ENCODE measurements around the gene CRYM. TPM values are rescaled to one million over a fixed set of nuclear protein-coding genes. Genes with fewer than 3 reads are reported as not detected.
"Not testable (repeated sequence)": the region's sequence is repeated elsewhere in the genome, so short reads cannot be mapped to it uniquely, and the experiment has no call there.

Gene CRYM
- total RNA-seq, 1 donor, result 7.8 TPM

- DNase-seq (ENCODE audit: low read depth in 2 of 3, low spot score in 2 of 3), result no peak
These were observed 27.8 kb downstream of the CRYM start for GRCh38 chr16:21250072-21250923.

GRCh38 chr16:21248179-21248578 lies 29.9 kb downstream of the CRYM start:
- not testable (repeated sequence) for DNase-seq (ENCODE audit: low read depth in 2 of 3, low spot score in 2 of 3)

GRCh38 chr16:21244518-21245215 lies 33.4 kb downstream of the CRYM start:
- DNase-seq (ENCODE audit: low read depth in 2 of 3, low spot score in 2 of 3), result no peak

GRCh38 chr16:21242756-21243155 lies 35.3 kb downstream of the CRYM start:
- no peak for DNase-seq (ENCODE audit: low read depth in 2 of 3, low spot score in 2 of 3)

- DNase-seq (ENCODE audit: low read depth in 2 of 3, low spot score in 2 of 3), result no peak
These were observed 38.4 kb downstream of the CRYM start for GRCh38 chr16:21239646-21240045.

GRCh38 chr16:21236831-21237230 lies 41.3 kb downstream of the CRYM start:
- no peak for DNase-seq (ENCODE audit: low read depth in 2 of 3, low spot score in 2 of 3)

GRCh38 chr16:21235199-21235585 lies 42.9 kb downstream of the CRYM start:
- DNase-seq (ENCODE audit: low read depth in 2 of 3, low spot score in 2 of 3), result no peak

GRCh38 chr16:21233521-21234150 lies 44.5 kb downstream of the CRYM start, which contains the start of gene ANKS4B:
Gene ANKS4B (plus strand): TSS chr16:21233699. CDS start chr16:21233738, 39 bp downstream.
- no peak for DNase-seq (ENCODE audit: low read depth in 2 of 3, low spot score in 2 of 3)

GRCh38 chr16:21233045-21233520 lies 45.0 kb downstream of the CRYM start:
- no peak for DNase-seq (ENCODE audit: low read depth in 2 of 3, low spot score in 2 of 3)

- no peak for DNase-seq (ENCODE audit: low read depth in 2 of 3, low spot score in 2 of 3)
These were observed 49.7 kb downstream of the CRYM start for GRCh38 chr16:21228361-21228872.

- DNase-seq (ENCODE audit: low read depth in 2 of 3, low spot score in 2 of 3), result no peak
These were observed 50.2 kb downstream of the CRYM start for GRCh38 chr16:21227866-21228265.

GRCh38 chr16:21226749-21227148 lies 51.3 kb downstream of the CRYM start:
- DNase-seq (ENCODE audit: low read depth in 2 of 3, low spot score in 2 of 3), result no peak

GRCh38 chr16:21224800-21225199 lies 53.3 kb downstream of the CRYM start:
- DNase-seq (ENCODE audit: low read depth in 2 of 3, low spot score in 2 of 3), result no peak

GRCh38 chr16:21223787-21224186 lies 54.3 kb downstream of the CRYM start:
- no peak for DNase-seq (ENCODE audit: low read depth in 2 of 3, low spot score in 2 of 3)

- no peak for DNase-seq (ENCODE audit: low read depth in 2 of 3, low spot score in 2 of 3)
These were observed 55.4 kb downstream of the CRYM start for GRCh38 chr16:21222495-21223337.

GRCh38 chr16:21219551-21219950 lies 58.5 kb downstream of the CRYM start:
- DNase-seq (ENCODE audit: low read depth in 2 of 3, low spot score in 2 of 3), result no peak

GRCh38 chr16:21218153-21218552 lies 59.9 kb downstream of the CRYM start:
- no peak for DNase-seq (ENCODE audit: low read depth in 2 of 3, low spot score in 2 of 3)

- DNase-seq (ENCODE audit: low read depth in 2 of 3, low spot score in 2 of 3), result no peak
These were observed 61.0 kb downstream of the CRYM start for GRCh38 chr16:21217121-21217520.

GRCh38 chr16:21214086-21214485 lies 64.0 kb downstream of the CRYM start:
- no peak for DNase-seq (ENCODE audit: low read depth in 2 of 3, low spot score in 2 of 3)

GRCh38 chr16:21211486-21211885 lies 66.6 kb downstream of the CRYM start, which contains the start of gene ZP2:
Gene ZP2 (minus strand): TSS chr16:21211574. CDS start chr16:21211547, 27 bp downstream.
- DNase-seq (ENCODE audit: low read depth in 2 of 3, low spot score in 2 of 3), result no peak
